Uterus (tissue), 4 donors: Measurements from ENCODE around the gene DOCK6. TPM values are rescaled to one million over a fixed set of nuclear protein-coding genes. Genes with fewer than 3 reads are reported as not detected.
A peak's percentile ranks its signal among the peaks of the same experiment; 100 is the strongest.

Source experiments
- DNase-seq, 2 donors: peaks; one replicate each; pipeline ENCODE4 v3.0.0-alpha.2; 2019 to 2020
- H3K27ac ChIP-seq, 2 donors: fragments of 200-600 bp; sonication (generic); 1 replicate in 1 of 2; 2 replicates in 1 of 2; pipeline ENCODE4 v1.5.1; 2016 to 2018
- H3K27me3 ChIP-seq, 2 donors: fragments of 200-600 bp; sonication (generic); one replicate each; pipeline ENCODE4 v1.5.1; 2018 to 2019; ENCODE audit warnings: control low read depth in 1 of 2
- H3K36me3 ChIP-seq, 2 donors: fragments of 200-600 bp; sonication (generic); one replicate each; pipeline ENCODE4 v1.5.1; 2019; ENCODE audit warnings: control low read depth in 1 of 2
- H3K4me1 ChIP-seq, 2 donors: fragments of 200-600 bp; sonication (generic); one replicate each; pipeline ENCODE4 v1.5.1; 2018 to 2019; ENCODE audit warnings: control low read depth in 1 of 2
- H3K4me3 ChIP-seq, 2 donors: fragments of 200-600 bp; sonication (generic); 1 replicate in 1 of 2; 2 replicates in 1 of 2; pipeline ENCODE4 v1.5.1; 2018 to 2019; ENCODE audit warnings: mild to moderate bottlenecking in 1 of 2
- H3K9me3 ChIP-seq, 2 donors: fragments of 200-600 bp; sonication (generic); one replicate each; pipeline ENCODE4 v1.5.1; 2019; ENCODE audit warnings: control low read depth in 1 of 2
- POLR2A ChIP-seq, 2 donors: fragments of 450-650 bp; IDR thresholded peaks; one replicate each; pipeline ENCODE4 v1.6.1; 2016; ENCODE audit warnings: antibody characterized with exemption in 2 of 2, mild to moderate bottlenecking in 1 of 2, moderate library complexity in 1 of 2
- intact Hi-C: fragments of 100-400 bp; cut with DNase I; formaldehyde crosslinking; loops from one replicate; pipeline ENCODE4 v1.15.1; 2023; ENCODE audit warnings: low total_unique reads
- total RNA-seq, 4 donors: library from RNA; depleted of rRNA in 3 of 4; stranded (reverse); fragments of >200 nt in 3 of 4; gene quantifications; one replicate each; pipeline versions ENCODE4 v1.1.0 to v1.2.4, GENCODE V29; 2014 to 2023
- TF ChIP-seq, protein P1 (sequence below), 4 experiments: fragments of 200-600 bp in 2 of 4; fragments of 450-650 bp in 2 of 4; sonication (generic) in 2 of 4; IDR thresholded peaks; one replicate each; pipeline ENCODE4 v1.5.1; 2016 to 2019; ENCODE audit warnings: antibody characterized with exemption in 4 of 4, mild to moderate bottlenecking in 2 of 4, moderate library complexity in 1 of 4
- donor health status: DM: yes; HTN: yes; CAD: no.

The DOCK6 gene
- total RNA-seq, 4 donors from 2014 or later: 13.5 to 89.4 (median 38.6) TPM

DNA sequence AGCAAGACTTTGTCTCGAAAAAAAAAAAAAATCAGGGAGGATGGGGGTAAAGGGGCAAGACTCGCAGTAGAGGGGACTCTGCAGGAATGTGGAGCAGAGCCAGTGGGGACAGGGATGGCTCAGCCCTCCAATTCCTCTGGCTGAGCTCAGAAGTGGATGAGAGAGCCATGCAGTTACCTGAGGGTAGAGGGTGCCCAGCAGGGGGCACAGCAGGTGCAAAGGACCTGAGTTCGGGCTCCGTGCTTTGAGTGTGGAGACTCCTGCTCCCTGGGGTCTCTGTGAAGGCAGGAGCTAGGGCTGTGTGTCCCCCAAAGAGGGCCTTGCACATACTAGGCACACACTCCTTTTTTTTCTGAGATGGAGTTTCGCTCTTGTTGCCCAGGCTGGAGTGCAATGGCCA lies 7.7 kb downstream of the DOCK6 start:
- Histone ChIP-seq H3K27me3 (no peaks in the 10 kb centered on the region), H3K36me3 (no peaks in the 10 kb centered on the region), H3K9me3 (no peaks in the 10 kb centered on the region), H3K4me1 (no peaks in the 10 kb centered on the region), H3K27ac (no peak overlapping the region), H3K4me3 (no peak overlapping the region)
- TF ChIP-seq, protein P1, sequence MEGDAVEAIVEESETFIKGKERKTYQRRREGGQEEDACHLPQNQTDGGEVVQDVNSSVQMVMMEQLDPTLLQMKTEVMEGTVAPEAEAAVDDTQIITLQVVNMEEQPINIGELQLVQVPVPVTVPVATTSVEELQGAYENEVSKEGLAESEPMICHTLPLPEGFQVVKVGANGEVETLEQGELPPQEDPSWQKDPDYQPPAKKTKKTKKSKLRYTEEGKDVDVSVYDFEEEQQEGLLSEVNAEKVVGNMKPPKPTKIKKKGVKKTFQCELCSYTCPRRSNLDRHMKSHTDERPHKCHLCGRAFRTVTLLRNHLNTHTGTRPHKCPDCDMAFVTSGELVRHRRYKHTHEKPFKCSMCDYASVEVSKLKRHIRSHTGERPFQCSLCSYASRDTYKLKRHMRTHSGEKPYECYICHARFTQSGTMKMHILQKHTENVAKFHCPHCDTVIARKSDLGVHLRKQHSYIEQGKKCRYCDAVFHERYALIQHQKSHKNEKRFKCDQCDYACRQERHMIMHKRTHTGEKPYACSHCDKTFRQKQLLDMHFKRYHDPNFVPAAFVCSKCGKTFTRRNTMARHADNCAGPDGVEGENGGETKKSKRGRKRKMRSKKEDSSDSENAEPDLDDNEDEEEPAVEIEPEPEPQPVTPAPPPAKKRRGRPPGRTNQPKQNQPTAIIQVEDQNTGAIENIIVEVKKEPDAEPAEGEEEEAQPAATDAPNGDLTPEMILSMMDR (IDR thresholded peaks at IDR 0.05): no peak
- TF ChIP-seq POLR2A (IDR thresholded peaks at IDR 0.05): no peak
- DNase-seq: no peak
- intact Hi-C loops: no loop called here

DNA sequence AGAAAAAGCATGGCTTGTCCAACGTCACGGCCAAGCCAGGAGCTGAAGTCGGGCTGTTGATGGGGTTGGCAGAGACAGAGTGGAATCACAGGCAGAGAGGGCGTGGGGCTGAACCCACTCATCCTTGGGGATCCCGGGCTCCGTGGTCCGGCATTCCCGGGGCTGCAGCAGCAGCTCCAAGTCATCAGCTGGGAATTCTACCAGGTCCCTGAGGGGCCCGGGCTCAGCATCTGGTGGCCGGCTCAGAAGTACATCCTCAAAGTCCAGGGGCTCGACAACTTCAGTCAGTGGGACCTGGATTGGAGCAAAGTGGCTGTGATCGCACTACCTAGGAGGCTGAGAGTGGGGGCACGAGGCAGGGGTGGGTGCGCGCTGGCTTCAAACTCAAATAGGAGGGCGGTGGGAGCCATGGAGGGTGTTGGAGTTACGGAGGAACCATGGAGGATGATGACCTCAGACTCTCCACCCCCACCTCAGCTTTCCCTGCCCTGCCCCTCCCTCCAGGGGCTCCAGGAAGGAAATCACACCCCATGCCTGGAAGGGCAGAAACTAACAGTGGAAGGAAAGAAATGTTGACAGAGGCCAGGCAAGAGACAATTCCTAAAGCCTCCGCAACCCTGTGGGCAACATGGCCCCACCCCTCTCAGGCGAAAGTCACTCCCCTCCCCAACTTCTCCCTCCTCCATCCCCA lies 9.5 kb downstream of the DOCK6 start:
- intact Hi-C loops: no loop called here
- H3K9me3 ChIP-seq: no peaks in the 10 kb centered on the region
- no peaks in the 10 kb centered on the region for H3K27me3 ChIP-seq
- DNase-seq: no peak
- TF ChIP-seq POLR2A (IDR thresholded peaks at IDR 0.05): no peak
- TF ChIP-seq, protein P1 (IDR thresholded peaks at IDR 0.05): no peak
- peak overlapping the region; percentile 42 to 73 for H3K27ac ChIP-seq
- H3K36me3 ChIP-seq: no peaks in the 10 kb centered on the region
- no peak overlapping the region for H3K4me3 ChIP-seq
- H3K4me1 ChIP-seq: no peaks in the 10 kb centered on the region

DNA sequence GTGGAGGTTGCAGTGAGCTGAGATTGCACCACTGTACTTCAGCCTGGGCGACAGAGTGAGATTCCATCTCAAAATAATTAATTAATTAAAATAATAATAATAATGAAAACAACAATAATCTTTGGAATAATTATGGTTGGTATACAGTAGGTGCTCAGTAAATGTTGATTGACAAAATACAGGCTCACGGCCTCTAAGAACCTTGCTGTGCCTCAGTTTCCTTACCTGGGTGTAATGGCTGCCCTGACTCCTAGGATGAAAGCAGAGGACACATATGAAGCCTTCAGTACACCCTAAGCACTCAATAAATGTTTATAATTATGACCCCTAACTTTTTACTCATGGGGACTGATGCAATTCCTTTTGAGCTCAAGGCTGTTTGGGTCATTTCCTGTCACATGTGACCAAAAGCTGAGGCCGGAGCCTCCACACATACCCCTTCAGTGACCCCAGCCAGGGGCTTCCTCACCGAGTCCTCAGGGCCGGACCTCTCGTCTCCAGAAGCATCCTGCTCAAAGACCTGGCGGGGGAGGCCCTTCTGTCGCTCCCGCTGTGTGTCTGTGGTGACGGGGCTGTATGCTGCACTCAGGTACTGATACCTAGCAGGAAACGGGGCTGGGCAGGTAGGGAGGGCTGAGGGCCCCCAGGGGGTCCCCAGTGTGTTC lies 10.5 kb downstream of the DOCK6 start:
- intact Hi-C loops: no loop called here
- Histone ChIP-seq H3K9me3 (no peaks in the 10 kb centered on the region), H3K36me3 (no peaks in the 10 kb centered on the region), H3K27ac (peak overlapping the region in 1 of 2 donors; percentile 73), H3K4me3 (no peak overlapping the region), H3K27me3 (no peaks in the 10 kb centered on the region), H3K4me1 (no peaks in the 10 kb centered on the region)
- no peak for TF ChIP-seq POLR2A (IDR thresholded peaks at IDR 0.05)
- TF ChIP-seq, protein P1 (IDR thresholded peaks at IDR 0.05): no peak
- no peak for DNase-seq

DNA sequence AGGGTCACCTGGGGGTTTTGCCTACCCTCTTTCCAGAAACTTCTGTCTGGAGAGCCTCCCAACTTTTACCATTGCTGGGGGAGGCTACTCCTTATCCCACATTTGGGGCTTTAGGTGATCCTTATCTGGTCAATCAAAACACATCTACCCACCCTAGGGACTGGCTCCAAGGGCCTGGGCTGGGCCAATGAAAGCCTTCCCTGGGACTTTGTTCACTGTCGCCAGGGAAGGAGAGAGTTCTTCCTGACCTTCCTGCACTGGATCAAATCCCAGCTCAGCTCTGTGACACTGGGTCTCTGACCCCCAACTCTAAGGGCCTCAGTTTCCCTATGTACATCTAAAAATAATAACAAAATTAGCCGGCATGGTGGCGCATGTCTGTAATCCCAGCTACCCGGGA lies 11.1 kb downstream of the DOCK6 start:
- Histone ChIP-seq H3K4me1 (no peaks in the 10 kb centered on the region), H3K36me3 (no peaks in the 10 kb centered on the region)
- intact Hi-C loops: no loop called here

DNA sequence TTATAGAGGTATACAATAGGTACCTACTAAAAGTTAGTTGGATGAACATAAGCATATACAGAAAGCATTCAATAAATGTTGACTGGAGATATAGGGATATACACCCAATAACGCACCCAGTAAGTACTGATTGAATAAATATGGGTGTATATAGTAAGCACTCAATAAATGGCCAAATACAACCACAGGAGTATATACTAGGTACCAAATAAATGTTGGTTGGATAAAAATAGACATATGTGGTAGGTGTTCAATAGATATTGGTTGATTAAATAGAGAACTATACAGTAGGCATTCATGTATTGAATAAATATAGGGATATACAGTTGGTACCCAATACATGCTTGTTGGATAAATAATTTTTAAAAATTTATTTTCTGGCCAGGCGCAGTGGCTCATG lies 13.5 kb downstream of the DOCK6 start:
- Histone ChIP-seq H3K27ac (peak overlapping the region in 1 of 2 donors; percentile 39), H3K36me3 (no peaks in the 10 kb centered on the region)
- intact Hi-C loops: no loop called here

More for the DNA sequence above, 11.1 kb downstream of the DOCK6 start:
- TF ChIP-seq, protein P1 (IDR thresholded peaks at IDR 0.05): no peak
- no peak for DNase-seq
- Histone ChIP-seq H3K4me3 (no peak overlapping the region), H3K27ac (no peak overlapping the region), H3K27me3 (no peaks in the 10 kb centered on the region), H3K9me3 (no peaks in the 10 kb centered on the region)

More for the DNA sequence above, 13.5 kb downstream of the DOCK6 start:
- TF ChIP-seq, protein P1 (IDR thresholded peaks at IDR 0.05): no peak
- TF ChIP-seq POLR2A (IDR thresholded peaks at IDR 0.05): no peak
- DNase-seq: no peak
- H3K27me3 ChIP-seq: no peaks in the 10 kb centered on the region
- H3K9me3 ChIP-seq: no peaks in the 10 kb centered on the region
- no peaks in the 10 kb centered on the region for H3K4me1 ChIP-seq
- H3K4me3 ChIP-seq: no peak overlapping the region
